ENCODE measurements around the gene ZNF791. TPM values are rescaled to one million over a fixed set of nuclear protein-coding genes. Genes with fewer than 3 reads are reported as not detected.

ZNF791 gene
- total RNA-seq, 1 experiment from 2014 or later, result 22.4 TPM

- no peak overlapping the region for H3K4me2 ChIP-seq
- no peak for DNase-seq
- no peak overlapping the region for H3K27ac ChIP-seq
- no peaks in the 10 kb centered on the region for H3K79me2 ChIP-seq (ENCODE audit: low read depth)
- H3K4me3 ChIP-seq, result no peak overlapping the region
- peaks cover 39% of the 10 kb centered on the region for H3K36me3 ChIP-seq (ENCODE audit: low read depth)
- H3K9me2 ChIP-seq (ENCODE audit: insufficient read depth), result no peaks in the 10 kb centered on the region
- H3F3A ChIP-seq (ENCODE audit: insufficient read depth, low read depth), result no peaks in the 10 kb centered on the region; the same call in 1 of the 2 replicates
- no peaks in the 10 kb centered on the region for H3K27me3 ChIP-seq (ENCODE audit: insufficient read depth, low read depth)
- ChIA-PET CTCF (no interaction called here), POLR2A (ENCODE audit: unreplicated experiment) (no interaction called here)
- intact Hi-C loops (cut with micrococcal nuclease; ENCODE audit: unreplicated experiment), result no loop called here
- no peaks in the 10 kb centered on the region for H4K20me1 ChIP-seq (ENCODE audit: insufficient read depth)
- H3K9me3 ChIP-seq (ENCODE audit: insufficient read depth, low read depth), result peaks cover 74% of the 10 kb centered on the region
- no peak overlapping the region for H2AFZ ChIP-seq
- no peaks in the 10 kb centered on the region for H3K4me1 ChIP-seq (replicated peaks; ENCODE audit: insufficient read depth)
- BruUV-seq (replicated peaks), result TSS peak; percentile 13
- TF ChIP-seq EZH2 (IDR thresholded peaks at IDR 0.05; ENCODE audit: low read depth), result no peak
- no peak for TF ChIP-seq CTCF (conservative IDR thresholded peaks at IDR 0.05)
Observed at GRCh38 chr19:12580180-12580694, 30.5 kb upstream of the ZNF791 start.

DNA sequence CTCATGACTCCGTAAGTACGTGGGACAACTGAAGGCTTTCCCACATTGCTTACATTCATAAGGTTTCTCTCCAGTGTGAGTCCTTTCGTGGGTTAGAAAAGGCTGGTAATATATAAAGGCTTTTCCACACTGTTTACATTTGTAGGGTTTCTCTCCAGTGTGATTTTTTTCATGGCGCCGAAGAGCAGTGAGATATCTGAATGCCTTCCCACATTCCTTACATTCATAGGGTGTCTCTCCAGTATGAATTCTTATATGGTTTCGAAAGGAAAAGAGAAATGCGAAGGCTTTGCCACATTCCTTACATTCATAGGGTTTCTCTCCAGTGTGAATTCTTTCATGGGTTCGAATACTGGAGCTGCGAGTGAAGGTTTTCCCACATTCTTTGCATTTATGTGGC, 29.6 kb upstream of the ZNF791 start:
- H3F3A ChIP-seq (ENCODE audit: insufficient read depth, low read depth), result no peaks in the 10 kb centered on the region; the same call in 1 of the 2 replicates
- POLR2A ChIA-PET (ENCODE audit: unreplicated experiment), result no interaction called here
- no peaks in the 10 kb centered on the region for H4K20me1 ChIP-seq (ENCODE audit: insufficient read depth)
- no peaks in the 10 kb centered on the region for H3K9me2 ChIP-seq (ENCODE audit: insufficient read depth)
- CTCF ChIA-PET, result interaction anchor here (0.6 kb wide), 1 partner anchor 348 kb away, joined by 6 read pairs; no protein-coding TSS in a partner anchor
- no peaks in the 10 kb centered on the region for H3K27me3 ChIP-seq (ENCODE audit: insufficient read depth, low read depth)
- DNase-seq, result no peak
- no TSS peak for BruUV-seq (replicated peaks)
- TF ChIP-seq CTCF (conservative IDR thresholded peaks at IDR 0.05), result no peak
- TF ChIP-seq EZH2 (IDR thresholded peaks at IDR 0.05; ENCODE audit: low read depth), result no peak
- H3K79me2 ChIP-seq (ENCODE audit: low read depth), result no peaks in the 10 kb centered on the region
- H3K36me3 ChIP-seq (ENCODE audit: low read depth), result peaks cover 39% of the 10 kb centered on the region
- peaks cover 76% of the 10 kb centered on the region for H3K9me3 ChIP-seq (ENCODE audit: insufficient read depth, low read depth)
- no peak overlapping the region for H3K4me2 ChIP-seq
- no peak overlapping the region for H2AFZ ChIP-seq
- H3K4me3 ChIP-seq, result peak overlapping the region; percentile 29; the same call in 1 of the 2 replicates
- H3K27ac ChIP-seq, result no peak overlapping the region
- H3K4me1 ChIP-seq (replicated peaks; ENCODE audit: insufficient read depth), result no peaks in the 10 kb centered on the region
- intact Hi-C loops (cut with micrococcal nuclease; ENCODE audit: unreplicated experiment), result no loop called here

- ChIA-PET CTCF (interaction anchor here (0.7 kb wide), 1 partner anchor 671 kb away, joined by 4 read pairs; the partner anchor contains the start of gene ZNF700), POLR2A (ENCODE audit: unreplicated experiment) (no interaction called here)
- no peak overlapping the region for H2AFZ ChIP-seq
- no peaks in the 10 kb centered on the region for H3F3A ChIP-seq (ENCODE audit: insufficient read depth, low read depth)
- TF ChIP-seq EZH2 (IDR thresholded peaks at IDR 0.05; ENCODE audit: low read depth) (no peak), CTCF (conservative IDR thresholded peaks at IDR 0.05) (no peak)
- no peaks in the 10 kb centered on the region for H3K27me3 ChIP-seq (ENCODE audit: insufficient read depth, low read depth)
- H3K4me3 ChIP-seq, result no peak overlapping the region
- DNase-seq, result no peak
- no peaks in the 10 kb centered on the region for H3K9me2 ChIP-seq (ENCODE audit: insufficient read depth)
- no peaks in the 10 kb centered on the region for H3K4me1 ChIP-seq (replicated peaks; ENCODE audit: insufficient read depth)
- H4K20me1 ChIP-seq (ENCODE audit: insufficient read depth), result no peaks in the 10 kb centered on the region
- no peak overlapping the region for H3K27ac ChIP-seq
- intact Hi-C loops (cut with micrococcal nuclease; ENCODE audit: unreplicated experiment), result no loop called here
- H3K79me2 ChIP-seq (ENCODE audit: low read depth), result no peaks in the 10 kb centered on the region
- no TSS peak for BruUV-seq (replicated peaks)
- 0 out of 2 replicates have a peak, but pooled peaks cover 3% of the 10 kb centered on the region for H3K36me3 ChIP-seq (ENCODE audit: low read depth)
- H3K9me3 ChIP-seq (ENCODE audit: insufficient read depth, low read depth), result no peaks in the 10 kb centered on the region
- no peak overlapping the region for H3K4me2 ChIP-seq
Observed at GRCh38 chr19:12596485-12596884, 14.2 kb upstream of the ZNF791 start.

Data from PC-9 (cell line).